ENCODE measurements around the gene CEP72.

Gene CEP72

DNA sequence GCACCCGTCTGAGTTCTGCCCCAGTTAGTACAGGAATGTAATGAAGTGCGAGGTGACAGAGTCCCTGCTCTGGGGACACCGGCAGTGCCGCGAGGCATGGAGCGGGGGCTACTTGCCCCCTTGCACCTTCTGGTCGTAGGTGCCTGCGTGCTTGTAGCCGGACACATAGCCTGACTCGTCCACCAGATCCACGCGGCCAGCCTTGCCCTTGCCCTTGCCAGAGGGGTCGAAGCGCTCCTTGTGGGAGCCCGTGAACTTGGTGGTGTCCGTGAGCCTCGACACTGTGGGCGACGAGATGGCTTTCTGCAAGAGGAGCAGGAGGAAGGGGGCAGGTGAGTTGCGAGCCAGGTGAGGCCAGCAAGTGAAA, 52.8 kb downstream of the CEP72 start:
- Histone ChIP-seq H3K4me1 (ENCODE audit: insufficient read depth, low read length) (peaks cover 10% of the 10 kb centered on the region), H3K4me3 (ENCODE audit: low read depth in 1 of 2, low read length in 2 of 2) (no peak overlapping the region), H3K27ac (ENCODE audit: low read depth, low read length) (no peak overlapping the region), H3K36me3 (ENCODE audit: insufficient read depth, low read length) (peaks cover 32% of the 10 kb centered on the region), H3K9ac (ENCODE audit: low read length) (no peak overlapping the region), H3K9me3 (ENCODE audit: low read length) (no peaks in the 10 kb centered on the region), H3K27me3 (ENCODE audit: control insufficient read depth in 1 of 2, insufficient read depth in 2 of 2, low read length in 2 of 2) (no peaks in the 10 kb centered on the region)

DNA sequence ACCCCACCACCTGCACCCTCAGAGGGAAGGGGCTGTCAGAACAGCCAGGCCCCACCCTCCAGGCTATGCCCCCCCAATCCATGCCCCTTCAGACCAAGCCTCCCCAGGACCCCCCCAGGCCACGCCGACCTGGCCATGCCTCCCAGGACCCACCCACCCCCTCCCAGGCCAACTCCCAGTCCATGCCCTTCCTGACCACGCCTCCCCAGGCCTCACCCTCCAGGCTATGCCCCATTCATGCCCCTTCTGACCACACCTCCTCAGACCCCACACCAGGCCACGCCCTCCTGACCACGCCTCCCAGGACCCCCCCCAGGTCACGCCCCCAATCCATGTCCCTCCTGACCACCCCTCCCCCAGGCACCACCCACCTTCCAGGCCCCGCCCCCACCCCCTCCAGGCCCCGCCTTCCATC, 53.4 kb downstream of the CEP72 start:
- Histone ChIP-seq H3K27ac (ENCODE audit: low read depth, low read length) (no peak overlapping the region), H3K4me1 (ENCODE audit: insufficient read depth, low read length) (peaks cover 10% of the 10 kb centered on the region), H3K9ac (ENCODE audit: low read length) (no peak overlapping the region), H3K36me3 (ENCODE audit: insufficient read depth, low read length) (peaks cover 32% of the 10 kb centered on the region), H3K4me3 (ENCODE audit: low read depth in 1 of 2, low read length in 2 of 2) (no peak overlapping the region), H3K9me3 (ENCODE audit: low read length) (no peaks in the 10 kb centered on the region), H3K27me3 (ENCODE audit: control insufficient read depth in 1 of 2, insufficient read depth in 2 of 2, low read length in 2 of 2) (no peaks in the 10 kb centered on the region)

DNA sequence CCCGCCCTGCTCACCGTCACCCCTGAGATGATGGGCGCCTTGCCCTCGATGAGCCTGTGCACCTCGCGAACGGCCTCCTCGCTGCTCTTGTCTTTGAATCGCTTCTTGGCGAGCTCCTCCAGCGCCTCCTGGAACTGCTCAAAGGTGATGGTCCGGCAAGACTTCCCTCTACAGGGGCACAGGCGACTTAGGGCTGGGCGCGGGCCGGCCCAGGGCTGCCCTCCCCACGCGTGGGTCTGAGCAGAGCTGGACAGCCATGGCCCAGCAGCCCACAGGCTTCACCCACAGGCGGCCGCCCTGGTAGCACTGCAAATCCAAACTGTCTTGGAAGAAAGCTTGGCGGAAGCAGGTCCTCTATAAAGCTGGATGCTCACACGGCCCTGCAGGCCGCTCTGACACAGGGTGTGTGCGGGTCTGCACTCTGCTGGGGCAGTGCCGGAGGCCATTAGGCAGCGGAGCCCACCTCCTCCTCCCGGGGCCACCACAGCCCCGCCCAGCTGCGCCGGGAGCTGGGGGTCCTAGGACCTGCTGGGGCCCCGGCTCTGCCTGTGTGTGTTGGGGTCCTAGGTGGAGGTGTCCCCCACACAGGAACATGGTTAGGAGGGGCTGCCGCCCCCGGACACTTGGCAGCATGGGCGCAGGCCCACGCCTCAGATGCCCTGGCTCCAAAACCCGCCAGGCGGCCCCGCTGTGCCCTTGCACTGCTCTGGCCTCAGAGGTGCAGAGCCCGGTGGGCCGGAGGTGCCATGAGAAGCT, 54.0 kb downstream of the CEP72 start:
- no peaks in the 10 kb centered on the region for H3K9me3 ChIP-seq (ENCODE audit: low read length)
- H3K4me1 ChIP-seq (ENCODE audit: insufficient read depth, low read length), result peaks cover 10% of the 10 kb centered on the region
- H3K27ac ChIP-seq (ENCODE audit: low read depth, low read length), result no peak overlapping the region
- H3K9ac ChIP-seq (ENCODE audit: low read length), result no peak overlapping the region
- no peak overlapping the region for H3K4me3 ChIP-seq (ENCODE audit: low read depth in 1 of 2, low read length in 2 of 2)
- peaks cover 30% of the 10 kb centered on the region for H3K36me3 ChIP-seq (ENCODE audit: insufficient read depth, low read length)
- H3K27me3 ChIP-seq (ENCODE audit: control insufficient read depth in 1 of 2, insufficient read depth in 2 of 2, low read length in 2 of 2), result no peaks in the 10 kb centered on the region

DNA sequence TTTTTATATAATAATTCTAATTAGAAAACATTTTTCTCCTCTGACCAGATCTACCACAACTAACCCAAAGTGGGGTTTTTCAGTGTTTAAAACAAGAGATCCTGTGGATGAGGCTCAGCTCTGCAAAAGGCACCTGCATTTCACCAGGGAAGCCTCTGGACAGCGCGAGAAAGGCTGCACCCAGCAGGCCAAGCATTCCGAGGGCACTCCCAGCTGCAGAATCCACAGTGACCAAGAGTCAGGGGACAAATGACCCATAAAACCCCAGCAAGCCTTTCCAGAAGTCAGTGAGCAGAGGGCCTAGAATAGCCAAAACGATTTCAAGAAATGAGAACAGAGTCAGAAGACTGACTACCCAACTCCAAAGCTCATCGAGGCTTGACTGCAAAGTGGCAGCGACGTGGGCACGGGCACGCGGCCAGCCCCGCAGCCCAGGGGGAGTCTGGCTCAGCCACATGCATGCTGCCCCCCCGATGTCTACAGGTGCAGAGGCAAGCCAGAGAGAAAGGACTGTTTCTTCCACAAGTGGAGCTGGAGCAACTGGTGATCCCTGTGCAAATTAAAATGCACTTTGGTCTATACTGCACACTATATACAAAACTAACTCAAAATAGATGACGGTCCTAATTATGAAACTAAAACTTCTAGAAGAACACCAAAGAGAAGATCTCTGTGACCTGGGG, 54.8 kb downstream of the CEP72 start:
- H3K27me3 ChIP-seq (ENCODE audit: control insufficient read depth in 1 of 2, insufficient read depth in 2 of 2, low read length in 2 of 2), result no peaks in the 10 kb centered on the region
- no peak overlapping the region for H3K27ac ChIP-seq (ENCODE audit: low read depth, low read length)
- peaks cover 18% of the 10 kb centered on the region for H3K4me1 ChIP-seq (ENCODE audit: insufficient read depth, low read length)
- peaks cover 25% of the 10 kb centered on the region for H3K36me3 ChIP-seq (ENCODE audit: insufficient read depth, low read length)
- no peak overlapping the region for H3K9ac ChIP-seq (ENCODE audit: low read length)
- H3K9me3 ChIP-seq (ENCODE audit: low read length), result no peaks in the 10 kb centered on the region
- no peak overlapping the region for H3K4me3 ChIP-seq (ENCODE audit: low read depth in 1 of 2, low read length in 2 of 2)

DNA sequence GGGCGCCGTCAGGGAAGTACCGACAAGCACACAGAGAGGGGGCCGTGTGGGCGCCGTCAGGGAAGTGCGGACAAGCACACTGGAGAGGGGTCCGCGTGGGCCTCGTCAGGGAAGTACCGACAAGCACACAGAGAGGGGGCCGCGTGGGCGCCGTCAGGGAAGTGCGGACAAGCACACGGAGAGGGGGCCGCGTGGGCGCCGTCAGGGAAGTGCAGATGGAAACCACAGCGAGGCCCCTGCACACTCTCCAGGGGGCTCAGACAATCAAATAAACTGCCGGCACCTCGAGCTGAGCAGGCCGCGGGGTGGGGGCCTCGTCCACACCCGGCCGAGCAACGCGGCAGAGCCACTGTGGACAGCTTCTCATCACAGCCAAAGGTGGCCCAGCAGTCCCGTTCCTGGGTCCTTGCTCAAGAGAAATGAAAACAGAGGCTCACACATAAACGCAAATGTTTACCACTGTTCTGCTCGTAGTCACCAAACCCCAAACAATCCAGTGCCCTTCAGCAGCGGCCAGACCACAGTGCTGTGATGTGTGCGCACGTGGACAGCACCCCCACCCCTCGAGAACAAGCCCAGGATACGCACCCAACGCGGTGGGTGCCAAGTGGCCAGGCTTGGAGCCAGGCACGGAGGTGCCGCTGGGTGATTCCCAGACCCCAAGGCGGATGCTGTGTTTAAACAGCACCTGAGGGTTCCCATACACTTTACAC, 56.3 kb downstream of the CEP72 start:
- Histone ChIP-seq H3K4me3 (ENCODE audit: low read depth in 1 of 2, low read length in 2 of 2) (no peak overlapping the region), H3K36me3 (ENCODE audit: insufficient read depth, low read length) (peaks cover 16% of the 10 kb centered on the region), H3K9me3 (ENCODE audit: low read length) (no peaks in the 10 kb centered on the region), H3K9ac (ENCODE audit: low read length) (no peak overlapping the region), H3K4me1 (ENCODE audit: insufficient read depth, low read length) (peaks cover 33% of the 10 kb centered on the region), H3K27ac (ENCODE audit: low read depth, low read length) (peak overlapping the region; percentile 56), H3K27me3 (ENCODE audit: control insufficient read depth in 1 of 2, insufficient read depth in 2 of 2, low read length in 2 of 2) (no peaks in the 10 kb centered on the region)

DNA sequence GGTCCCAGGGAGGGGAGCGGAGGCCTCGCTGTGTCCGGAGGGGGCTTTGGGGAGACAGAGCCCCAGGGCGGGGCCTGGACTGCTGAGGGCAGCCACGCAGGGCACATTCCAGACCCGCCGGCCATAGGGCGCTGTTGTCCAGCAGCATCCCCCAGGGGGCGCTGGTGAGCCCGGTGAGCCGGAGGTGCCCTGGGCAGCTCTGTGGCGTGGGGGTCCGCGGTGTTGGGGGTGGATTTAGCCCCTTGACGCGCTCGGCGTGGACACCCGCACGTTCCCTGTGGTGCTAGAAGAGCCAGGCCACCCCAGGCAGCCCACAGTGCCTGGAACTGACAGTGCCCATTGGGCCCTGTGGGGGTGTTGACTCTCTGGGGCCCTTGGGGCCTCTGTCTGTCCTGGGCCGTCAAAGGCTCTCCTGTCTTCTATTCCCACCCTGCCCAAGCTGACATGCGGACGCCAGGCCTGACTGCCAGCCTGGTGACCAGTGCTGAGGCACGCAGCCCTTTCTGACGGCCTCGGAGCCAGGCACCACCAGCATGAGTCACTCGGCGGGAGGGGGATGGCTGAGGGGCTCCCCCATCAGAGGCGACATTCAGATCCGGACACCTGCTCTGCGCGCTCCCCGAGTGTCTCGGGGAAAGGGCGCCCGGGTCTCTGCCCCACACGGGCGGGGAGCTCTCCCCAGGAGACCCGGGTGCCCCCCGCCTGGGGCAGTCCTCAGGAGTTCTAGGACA, 57.1 kb downstream of the CEP72 start:
- Histone ChIP-seq H3K9ac (ENCODE audit: low read length) (no peak overlapping the region), H3K4me3 (ENCODE audit: low read depth in 1 of 2, low read length in 2 of 2) (no peak overlapping the region), H3K36me3 (ENCODE audit: insufficient read depth, low read length) (peaks cover 9% of the 10 kb centered on the region), H3K4me1 (ENCODE audit: insufficient read depth, low read length) (peaks cover 41% of the 10 kb centered on the region), H3K27me3 (ENCODE audit: control insufficient read depth in 1 of 2, insufficient read depth in 2 of 2, low read length in 2 of 2) (no peaks in the 10 kb centered on the region), H3K9me3 (ENCODE audit: low read length) (no peaks in the 10 kb centered on the region), H3K27ac (ENCODE audit: low read depth, low read length) (peak overlapping the region; percentile 56)

DNA sequence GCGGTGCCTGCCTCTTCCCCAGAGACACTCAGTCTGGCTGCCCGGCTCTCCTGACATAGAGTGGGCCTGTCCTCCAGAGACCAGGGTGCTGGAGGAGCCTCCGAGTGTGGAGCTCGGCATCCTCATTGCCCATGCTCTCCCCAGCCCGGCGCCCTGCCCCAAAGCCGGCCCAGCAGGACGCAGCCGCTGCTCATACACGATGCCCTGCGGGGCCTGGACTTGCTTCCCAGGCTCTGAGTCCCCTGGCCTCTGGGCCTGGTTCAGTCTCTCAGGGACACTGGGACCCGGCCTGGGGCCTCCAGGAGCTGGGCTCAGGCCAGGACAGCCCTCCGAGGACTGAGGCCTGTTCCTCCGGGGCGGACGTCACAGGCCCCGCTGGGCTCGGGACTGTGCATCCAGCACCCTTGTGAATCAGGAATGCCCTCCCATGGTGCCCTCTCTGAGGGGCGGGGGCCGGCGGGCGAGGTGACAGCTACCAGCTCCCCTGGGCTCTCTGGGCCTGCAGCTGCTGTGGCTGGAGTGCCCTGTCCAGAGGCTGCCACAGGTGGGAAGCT, 57.8 kb downstream of the CEP72 start:
- Histone ChIP-seq H3K4me1 (ENCODE audit: insufficient read depth, low read length) (peaks cover 47% of the 10 kb centered on the region), H3K9me3 (ENCODE audit: low read length) (no peaks in the 10 kb centered on the region), H3K27ac (ENCODE audit: low read depth, low read length) (peak overlapping the region; percentile 56), H3K4me3 (ENCODE audit: low read depth in 1 of 2, low read length in 2 of 2) (no peak overlapping the region), H3K27me3 (ENCODE audit: control insufficient read depth in 1 of 2, insufficient read depth in 2 of 2, low read length in 2 of 2) (no peaks in the 10 kb centered on the region), H3K36me3 (ENCODE audit: insufficient read depth, low read length) (peaks cover 2% of the 10 kb centered on the region), H3K9ac (ENCODE audit: low read length) (no peak overlapping the region)

DNA sequence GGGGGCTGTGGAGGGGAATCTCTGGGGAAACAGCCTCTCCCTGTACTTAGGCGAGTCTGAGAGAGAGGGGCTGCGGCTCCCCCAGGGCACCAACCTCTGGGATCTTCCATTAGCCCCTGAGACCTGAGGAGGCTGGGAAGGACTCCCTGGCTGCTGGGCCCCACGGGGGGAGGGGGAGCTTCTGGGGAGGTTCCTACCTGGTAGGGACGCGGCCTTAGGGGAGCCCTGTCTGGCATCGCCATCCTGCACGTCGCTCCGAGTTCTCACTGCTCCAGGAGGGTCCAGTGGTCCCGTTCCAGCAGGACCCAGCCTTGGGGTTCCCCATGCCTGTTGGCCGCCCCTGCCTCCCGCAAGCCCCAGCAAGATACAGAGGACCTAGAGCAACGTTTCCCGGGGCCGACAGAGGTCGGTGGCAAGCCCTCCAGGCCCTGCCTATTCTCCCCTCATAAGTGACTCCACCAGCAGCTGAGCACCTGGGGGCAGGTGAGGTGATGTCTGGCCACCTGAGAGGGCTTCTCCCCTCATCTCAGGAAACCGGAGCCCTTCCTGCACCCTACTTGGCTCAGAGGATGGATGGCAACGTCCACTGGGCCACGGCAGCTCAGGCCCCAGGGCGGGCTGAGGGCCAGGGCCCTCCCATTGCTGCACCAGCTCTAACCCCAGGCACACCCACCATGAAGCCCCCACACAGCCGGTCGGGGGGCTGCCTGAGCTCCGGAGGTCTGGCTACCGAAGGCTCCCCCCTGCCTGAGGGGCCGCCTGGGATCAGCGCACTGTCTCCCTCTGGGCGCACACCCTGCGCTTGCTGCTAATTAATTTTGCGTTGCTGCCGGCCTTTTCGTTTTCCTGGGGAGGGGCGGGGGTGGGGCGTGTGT, 58.5 kb downstream of the CEP72 start:
- Histone ChIP-seq H3K27ac (ENCODE audit: low read depth, low read length) (peak overlapping the region; percentile 25), H3K27me3 (ENCODE audit: control insufficient read depth in 1 of 2, insufficient read depth in 2 of 2, low read length in 2 of 2) (no peaks in the 10 kb centered on the region), H3K36me3 (ENCODE audit: insufficient read depth, low read length) (peaks cover 2% of the 10 kb centered on the region), H3K9ac (ENCODE audit: low read length) (no peak overlapping the region), H3K4me3 (ENCODE audit: low read depth in 1 of 2, low read length in 2 of 2) (no peak overlapping the region), H3K4me1 (ENCODE audit: insufficient read depth, low read length) (peaks cover 51% of the 10 kb centered on the region), H3K9me3 (ENCODE audit: low read length) (no peaks in the 10 kb centered on the region)

DNA sequence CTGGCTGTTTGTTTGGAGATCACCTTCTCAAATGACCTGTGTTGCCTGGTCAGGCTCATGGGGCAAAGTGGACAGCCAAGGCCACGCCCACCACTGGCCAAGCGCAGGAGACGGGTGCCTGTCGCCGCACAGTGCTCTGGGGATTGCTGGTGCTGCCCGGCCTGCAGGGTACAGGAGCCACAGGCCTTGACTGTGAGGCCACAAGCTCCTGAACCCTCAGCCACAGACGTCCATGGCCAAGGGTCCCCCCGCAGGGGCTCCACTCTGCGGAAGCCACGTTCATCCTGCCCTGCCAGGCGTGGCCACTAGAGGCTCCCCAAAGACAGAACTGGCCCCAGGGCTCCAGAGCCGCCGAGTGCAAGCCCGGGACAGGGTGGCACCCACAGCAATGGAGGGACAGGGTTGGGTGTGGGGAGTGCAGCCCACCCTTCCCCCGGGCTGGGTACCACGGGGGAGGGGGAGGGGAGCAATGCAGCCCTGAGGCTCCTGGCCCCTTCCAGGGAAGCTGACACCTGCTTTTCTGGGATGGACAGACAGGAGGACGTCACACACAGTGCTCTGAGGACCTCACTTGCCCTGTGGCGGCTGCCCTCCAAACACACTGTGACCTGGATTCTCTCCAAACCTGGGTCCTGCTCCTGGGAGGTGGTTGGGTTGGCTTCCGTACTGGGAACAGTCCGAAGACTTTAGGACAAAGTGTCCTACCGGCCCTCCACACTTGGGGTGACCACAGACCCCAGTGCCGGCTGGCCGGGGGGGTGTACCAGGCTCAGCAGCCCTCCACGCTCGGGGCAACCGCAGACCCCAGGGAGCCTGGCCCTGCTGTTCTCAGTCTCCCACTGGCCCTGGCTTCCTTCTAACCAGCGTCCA, 59.6 kb downstream of the CEP72 start:
- H3K27ac ChIP-seq (ENCODE audit: low read depth, low read length), result peak overlapping the region; percentile 39
- H3K27me3 ChIP-seq (ENCODE audit: control insufficient read depth in 1 of 2, insufficient read depth in 2 of 2, low read length in 2 of 2), result no peaks in the 10 kb centered on the region
- H3K9ac ChIP-seq (ENCODE audit: low read length), result no peak overlapping the region
- H3K4me3 ChIP-seq (ENCODE audit: low read depth in 1 of 2, low read length in 2 of 2), result peak overlapping the region in 1 of 2 donors; percentile 58
- peaks cover 6% of the 10 kb centered on the region for H3K36me3 ChIP-seq (ENCODE audit: insufficient read depth, low read length)
- peaks cover 55% of the 10 kb centered on the region for H3K4me1 ChIP-seq (ENCODE audit: insufficient read depth, low read length)
- no peaks in the 10 kb centered on the region for H3K9me3 ChIP-seq (ENCODE audit: low read length)

Measured in muscle layer of colon (tissue), 2 donors.